GM19328 (cell line): Measurements from ENCODE around the gene LBH.

Source experiments
- ATAC-seq: cut with Tn5 transposase; IDR thresholded peaks from one replicate; pipeline ENCODE4 v1.9.1; 2021; ENCODE audit warnings: mild to moderate bottlenecking, moderate library complexity; ENCODE audit not compliant: unreplicated experiment

LBH gene

GRCh38 chr2:30231212-30231995 lies at the start of gene LBH:
Gene LBH (plus strand): TSS chr2:30231534. CDS start chr2:30231739, 205 bp downstream.
- peak; percentile 40 for ATAC-seq

GRCh38 chr2:30184035-30184434 lies 47.3 kb upstream of the LBH start:
- no peak for ATAC-seq

GRCh38 chr2:30185178-30185577 lies 46.2 kb upstream of the LBH start:
- no peak for ATAC-seq

- no peak for ATAC-seq
Observed at GRCh38 chr2:30188292-30188691, 43.0 kb upstream of the LBH start.

DNA sequence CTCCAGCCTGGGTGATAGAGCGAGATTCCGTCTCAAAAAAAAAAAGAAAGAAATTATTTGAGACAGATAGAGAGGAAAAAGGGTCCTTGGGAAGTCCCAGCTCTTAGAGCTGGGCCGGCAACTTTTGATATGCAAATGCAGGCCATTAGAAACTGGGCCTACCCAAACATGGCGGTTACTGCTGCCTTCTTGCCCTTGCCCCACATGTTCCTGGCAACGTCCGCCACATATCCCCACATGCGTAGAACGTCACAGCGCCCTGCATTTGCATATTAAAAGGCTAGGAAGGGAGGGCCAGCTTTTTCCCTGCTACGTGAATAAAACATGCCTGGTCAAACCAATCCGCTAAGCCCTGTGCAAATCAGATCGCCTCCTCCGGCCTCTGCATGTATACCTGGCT lies 40.7 kb upstream of the LBH start:
- ATAC-seq = no peak

DNA sequence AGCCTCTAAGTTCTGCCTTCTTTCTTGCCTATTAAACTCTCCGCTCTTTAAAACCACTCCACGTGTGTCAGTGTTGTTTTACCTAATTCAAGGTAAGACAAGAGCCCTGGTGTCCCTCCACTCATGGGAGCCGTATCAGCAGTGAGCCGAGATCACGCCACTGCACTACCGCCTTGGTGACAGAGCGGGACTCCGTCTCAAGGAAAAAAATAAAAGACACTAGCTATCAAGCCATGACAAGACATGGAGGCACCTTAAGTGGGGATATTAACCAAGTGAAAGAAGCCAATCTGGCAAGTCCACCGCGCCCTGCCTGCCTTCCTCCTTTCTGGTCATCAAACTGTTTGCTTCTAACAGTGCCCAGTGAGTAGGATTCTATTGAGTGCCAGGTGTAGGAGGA lies 40.2 kb upstream of the LBH start:
- no peak for ATAC-seq

GRCh38 chr2:30191819-30192271 lies 39.5 kb upstream of the LBH start:
- ATAC-seq = no peak

GRCh38 chr2:30192314-30192713 lies 39.0 kb upstream of the LBH start:
- no peak for ATAC-seq

- ATAC-seq = no peak
Observed at GRCh38 chr2:30193104-30193681, 38.1 kb upstream of the LBH start.

- ATAC-seq = no peak
Observed at GRCh38 chr2:30194421-30194820, 36.9 kb upstream of the LBH start.

GRCh38 chr2:30195016-30195415 lies 36.3 kb upstream of the LBH start:
- ATAC-seq = no peak

DNA sequence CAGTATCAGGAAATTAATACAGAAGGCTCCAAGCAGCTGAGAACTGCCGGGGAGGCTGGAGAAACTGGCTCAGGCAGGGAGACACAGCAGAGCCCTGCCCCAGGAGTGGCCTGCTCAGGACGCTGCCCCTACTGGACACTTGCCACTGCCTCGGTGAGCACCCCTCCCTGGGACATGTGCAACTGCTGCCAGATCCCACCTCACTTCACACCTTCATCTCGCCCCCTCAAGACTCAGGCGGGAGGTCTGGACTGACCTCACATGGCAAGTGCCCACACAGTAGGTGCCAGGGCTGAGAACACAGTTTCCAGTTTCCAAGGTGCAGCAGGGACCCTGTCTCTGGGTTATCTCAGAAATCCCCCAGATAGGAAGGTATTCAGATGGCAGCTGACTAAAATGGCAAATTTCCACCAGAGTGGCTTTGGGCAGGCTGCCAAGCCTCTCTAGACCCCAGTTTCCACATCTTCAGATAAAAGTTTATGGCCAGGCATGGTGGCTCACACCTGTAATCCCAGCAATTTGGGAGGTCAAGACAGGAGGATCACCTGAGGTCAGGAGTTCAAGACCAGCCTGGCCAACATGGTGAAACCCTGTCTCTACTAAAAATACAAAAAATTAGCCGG lies 33.7 kb upstream of the LBH start:
- ATAC-seq = no peak

GRCh38 chr2:30201990-30202389 lies 29.3 kb upstream of the LBH start:
- no peak for ATAC-seq

DNA sequence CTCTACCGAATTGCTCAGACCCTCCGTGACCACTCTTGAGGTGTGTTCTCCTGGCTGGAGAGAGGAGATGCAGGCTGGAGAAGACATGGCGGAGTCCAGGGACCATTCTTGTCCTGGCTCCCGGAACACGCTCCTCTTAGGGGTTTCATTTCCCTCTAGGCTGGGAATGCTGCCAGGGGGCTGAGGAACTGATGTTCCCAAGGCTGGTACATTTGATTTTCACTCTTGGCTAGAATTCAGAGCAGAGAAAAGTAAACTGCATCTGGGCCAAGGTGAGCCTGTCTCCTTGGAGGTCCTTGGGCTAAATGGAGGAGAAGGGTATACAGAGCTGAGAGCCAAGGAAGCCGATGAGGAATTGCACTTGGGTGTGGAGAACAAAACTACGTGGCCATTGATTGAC lies 28.2 kb upstream of the LBH start:
- no peak for ATAC-seq

GRCh38 chr2:30204281-30204680 lies 27.1 kb upstream of the LBH start:
- no peak for ATAC-seq

DNA sequence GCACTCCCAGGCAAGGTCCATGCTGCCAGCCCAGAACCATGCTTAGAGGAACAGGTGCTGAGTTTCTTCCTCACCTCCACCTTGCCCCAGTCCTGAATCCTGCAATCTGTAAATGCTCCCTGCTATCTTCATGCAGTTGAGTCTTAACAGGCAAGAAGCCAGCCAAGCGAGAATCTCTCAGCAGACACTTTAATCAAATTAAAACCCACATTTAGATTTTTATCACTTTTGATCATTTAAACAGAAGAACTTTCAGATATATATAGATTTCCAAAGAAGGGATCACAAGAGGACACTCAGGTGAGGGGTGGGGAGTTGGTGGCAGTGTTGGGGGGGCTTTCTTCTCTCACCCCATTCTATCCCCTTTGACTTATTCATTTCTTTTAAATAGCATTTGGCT lies 25.9 kb upstream of the LBH start:
- no peak for ATAC-seq

GRCh38 chr2:30206461-30207430 lies 24.6 kb upstream of the LBH start:
- no peak for ATAC-seq

DNA sequence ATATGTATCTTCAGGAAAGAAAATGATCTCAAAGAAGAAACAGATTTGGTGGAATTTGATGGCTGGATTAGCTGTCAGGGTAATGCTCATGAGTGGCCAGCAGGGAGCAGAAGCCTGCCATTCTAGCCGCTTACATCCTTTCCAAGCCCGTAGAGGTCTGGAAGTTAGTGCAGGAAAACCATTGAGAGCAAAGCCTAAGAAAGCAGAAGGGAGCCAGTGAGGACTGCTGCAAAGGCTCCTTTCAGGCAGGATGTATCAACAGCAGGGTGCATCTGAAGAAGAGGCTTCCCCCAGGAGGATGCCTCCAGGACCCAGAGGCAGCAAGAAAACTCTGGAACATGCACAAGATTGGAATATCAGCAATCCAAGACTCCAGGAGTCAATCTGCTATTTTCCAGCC lies 22.9 kb upstream of the LBH start:
- ATAC-seq = no peak

GRCh38 chr2:30209227-30209626 lies 22.1 kb upstream of the LBH start:
- ATAC-seq = no peak

DNA sequence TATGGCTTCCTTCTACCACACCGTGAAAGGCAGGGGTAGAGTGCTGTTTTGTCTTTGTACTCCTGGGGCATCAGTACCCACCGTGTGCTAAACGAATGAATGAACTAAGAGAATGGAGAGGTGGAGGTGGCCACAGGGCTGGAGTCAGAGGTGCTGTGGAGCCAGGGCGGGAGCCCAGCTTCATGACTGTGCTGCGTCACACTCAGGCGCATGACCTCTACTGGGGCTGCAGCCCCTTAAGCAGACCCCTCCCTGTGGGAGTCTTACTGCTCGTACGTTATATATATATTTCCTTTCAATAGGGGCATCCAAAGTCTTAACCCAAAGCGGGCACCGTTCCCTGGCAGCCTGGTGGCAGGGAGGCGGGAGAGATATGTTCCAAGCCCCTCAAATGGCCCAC lies 18.0 kb upstream of the LBH start:
- no peak for ATAC-seq

- no peak for ATAC-seq
Observed at GRCh38 chr2:30213907-30214463, 17.3 kb upstream of the LBH start.
